HG03139 (cell line): Measurements from ENCODE around the gene TUBB4A.
"Not testable (repeated sequence)": the region's sequence is repeated elsewhere in the genome, so short reads cannot be mapped to it uniquely, and the experiment has no call there.

Experiments
- ATAC-seq: cut with Tn5 transposase; IDR thresholded peaks from one replicate; pipeline ENCODE4 v1.9.1; 2021; ENCODE audit not compliant: unreplicated experiment

TUBB4A gene

DNA sequence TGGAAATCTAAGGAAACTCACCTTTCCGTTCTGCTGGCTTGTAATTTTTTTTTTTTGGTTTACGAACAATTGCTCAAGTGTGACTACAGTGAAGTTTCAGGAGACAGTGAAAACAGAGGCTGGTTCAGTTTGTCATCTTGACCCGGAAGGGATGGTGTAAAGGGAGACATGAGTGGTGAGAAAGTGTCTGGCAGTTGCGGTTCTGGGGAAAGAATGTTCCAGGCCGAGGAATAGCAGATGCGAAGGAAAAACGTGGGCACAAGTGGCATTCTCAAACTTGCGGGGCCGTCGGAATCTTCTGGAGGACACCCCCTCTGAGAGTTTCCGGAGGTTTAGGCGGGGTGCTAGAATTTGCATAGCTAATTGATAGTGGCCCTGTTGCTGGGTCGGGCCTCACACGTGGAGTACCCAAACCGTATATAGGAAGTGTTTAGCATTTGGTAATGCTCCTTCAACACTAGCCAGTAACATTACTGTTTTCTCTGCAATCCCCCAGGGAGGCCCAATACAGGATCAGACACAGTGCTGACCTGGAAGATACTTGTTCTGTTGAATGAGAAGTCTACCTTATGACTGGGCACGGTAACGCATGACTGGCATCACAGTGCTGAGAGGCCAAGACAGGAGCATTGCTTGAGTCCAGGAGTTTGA is 25.9 kb upstream of the TUBB4A start:
- peak; percentile 32 for ATAC-seq

GRCh38 chr19:6524311-6524710 is 22.2 kb upstream of the TUBB4A start:
- ATAC-seq: no peak

- ATAC-seq: no peak
Measured at GRCh38 chr19:6522712-6523111, 20.6 kb upstream of the TUBB4A start.

- ATAC-seq: peak; percentile 40
Measured at GRCh38 chr19:6521718-6522646, 19.9 kb upstream of the TUBB4A start.

- no peak for ATAC-seq
Measured at GRCh38 chr19:6519289-6519688, 17.2 kb upstream of the TUBB4A start.

GRCh38 chr19:6518145-6518911 is 16.2 kb upstream of the TUBB4A start:
- ATAC-seq: no peak

DNA sequence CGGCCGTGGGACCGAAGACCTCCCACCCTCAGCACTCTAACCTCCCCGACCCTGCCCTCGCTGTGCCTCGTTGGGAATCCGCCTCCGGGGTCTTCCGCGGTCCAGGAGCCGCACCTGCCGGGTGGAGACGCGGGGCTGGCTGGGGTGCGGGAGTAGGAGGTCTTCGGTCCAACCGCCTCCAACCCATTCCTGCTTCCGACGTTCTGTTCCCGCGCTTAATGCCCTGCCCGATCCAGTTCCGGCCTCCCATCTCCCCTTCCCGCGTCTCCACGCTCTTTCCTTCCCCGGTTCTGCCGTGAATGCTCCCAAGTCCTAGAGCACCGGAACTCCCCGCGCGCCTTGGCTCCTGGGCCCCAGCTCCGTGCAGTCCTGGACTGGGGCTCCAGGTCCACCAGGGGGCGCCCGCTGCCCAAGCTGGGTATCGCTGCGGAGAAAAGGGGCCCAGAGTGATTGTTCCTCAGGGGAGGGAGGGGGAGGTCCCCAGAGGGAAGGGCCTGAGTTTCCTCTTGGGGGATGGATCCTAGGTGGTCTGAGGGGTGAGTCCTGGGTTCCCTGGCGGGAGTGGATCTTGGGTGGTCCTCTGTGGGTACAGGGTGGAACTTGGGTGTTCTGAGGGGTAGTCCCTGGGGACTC is 14.7 kb upstream of the TUBB4A start:
- no peak for ATAC-seq

DNA sequence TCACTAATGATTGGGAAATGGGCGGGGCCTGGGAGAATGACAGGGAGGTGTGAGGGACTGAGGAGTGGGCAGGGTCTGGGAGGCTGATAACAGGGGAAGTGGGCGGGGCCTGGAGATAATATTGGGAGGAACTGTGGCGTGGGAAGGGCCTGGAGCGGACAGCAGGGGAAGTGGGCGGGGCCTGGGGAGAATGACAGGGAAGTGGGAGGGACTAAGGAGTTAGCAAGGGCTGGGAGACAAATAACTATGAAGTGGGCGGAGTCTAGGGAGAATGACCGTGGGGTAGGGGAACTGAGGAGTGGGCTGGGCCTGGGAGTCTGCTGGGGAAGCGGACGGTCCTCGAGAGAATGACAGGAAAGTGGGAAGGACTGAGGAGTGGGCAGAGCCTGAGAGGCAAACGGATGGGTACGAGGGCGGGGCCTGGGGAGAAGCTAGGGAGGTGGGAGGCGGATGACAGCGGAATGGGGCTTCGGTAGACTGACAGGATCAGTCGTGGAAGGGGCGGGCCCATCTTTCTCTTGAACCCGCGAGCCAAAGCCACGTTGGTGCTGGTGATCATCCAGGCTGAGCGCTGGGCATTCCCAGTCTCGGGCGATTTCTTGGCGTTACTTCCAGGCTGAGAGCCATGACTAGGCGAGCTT is 14.0 kb upstream of the TUBB4A start:
- peak; percentile 42 for ATAC-seq

DNA sequence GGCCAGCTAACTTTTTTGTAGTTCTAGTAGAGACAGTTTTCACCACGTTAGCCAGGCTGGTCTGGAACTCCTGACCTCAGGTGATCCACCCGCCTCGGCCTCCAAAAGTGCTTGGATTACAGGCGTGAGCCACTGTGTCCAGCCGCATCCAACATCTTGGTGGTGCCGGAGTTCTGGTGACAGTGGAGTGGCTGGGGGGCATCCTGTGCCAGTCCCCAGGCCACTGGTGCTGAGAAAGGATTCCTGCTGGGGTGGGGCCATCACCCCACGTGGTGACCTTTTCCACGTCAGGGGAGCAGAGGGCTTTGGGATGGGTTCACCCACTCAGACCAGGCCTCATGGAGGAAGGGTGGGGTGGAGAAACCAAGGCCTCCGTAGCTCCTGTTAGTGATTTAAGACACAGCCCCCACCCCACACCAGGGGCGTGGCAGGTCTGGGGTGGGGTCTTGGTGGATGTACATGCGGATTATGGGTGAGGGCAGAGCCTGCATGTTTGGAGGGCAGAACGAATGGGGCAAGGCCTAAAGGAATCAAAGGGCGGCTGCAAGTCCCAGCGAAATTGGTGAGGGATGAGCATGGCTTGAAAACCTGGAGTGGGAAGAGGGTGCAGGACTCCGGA is 12.9 kb upstream of the TUBB4A start:
- no peak for ATAC-seq

DNA sequence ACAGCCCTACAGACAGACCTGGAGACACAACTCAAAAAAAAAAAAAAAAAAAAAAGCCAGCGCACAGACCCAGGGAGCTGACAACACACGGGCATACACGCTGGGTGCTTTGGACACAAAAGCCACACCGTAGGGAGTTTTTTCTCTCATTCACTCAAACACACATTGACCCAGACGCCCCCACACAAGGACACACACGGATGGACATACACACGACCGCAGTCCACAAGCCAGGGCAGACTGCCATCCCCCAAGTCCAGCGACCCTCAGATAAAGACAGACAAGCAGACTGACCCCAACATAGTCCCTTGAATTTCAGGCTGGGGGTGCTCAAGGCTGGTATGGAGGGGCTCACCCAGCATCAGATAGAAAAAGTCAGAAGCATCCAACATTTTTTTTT is 12.0 kb upstream of the TUBB4A start:
- ATAC-seq: no peak

- ATAC-seq: no peak
Measured at GRCh38 chr19:6510618-6511017, 8.5 kb upstream of the TUBB4A start.

- no peak for ATAC-seq
Measured at GRCh38 chr19:6509118-6509971, 7.2 kb upstream of the TUBB4A start.

DNA sequence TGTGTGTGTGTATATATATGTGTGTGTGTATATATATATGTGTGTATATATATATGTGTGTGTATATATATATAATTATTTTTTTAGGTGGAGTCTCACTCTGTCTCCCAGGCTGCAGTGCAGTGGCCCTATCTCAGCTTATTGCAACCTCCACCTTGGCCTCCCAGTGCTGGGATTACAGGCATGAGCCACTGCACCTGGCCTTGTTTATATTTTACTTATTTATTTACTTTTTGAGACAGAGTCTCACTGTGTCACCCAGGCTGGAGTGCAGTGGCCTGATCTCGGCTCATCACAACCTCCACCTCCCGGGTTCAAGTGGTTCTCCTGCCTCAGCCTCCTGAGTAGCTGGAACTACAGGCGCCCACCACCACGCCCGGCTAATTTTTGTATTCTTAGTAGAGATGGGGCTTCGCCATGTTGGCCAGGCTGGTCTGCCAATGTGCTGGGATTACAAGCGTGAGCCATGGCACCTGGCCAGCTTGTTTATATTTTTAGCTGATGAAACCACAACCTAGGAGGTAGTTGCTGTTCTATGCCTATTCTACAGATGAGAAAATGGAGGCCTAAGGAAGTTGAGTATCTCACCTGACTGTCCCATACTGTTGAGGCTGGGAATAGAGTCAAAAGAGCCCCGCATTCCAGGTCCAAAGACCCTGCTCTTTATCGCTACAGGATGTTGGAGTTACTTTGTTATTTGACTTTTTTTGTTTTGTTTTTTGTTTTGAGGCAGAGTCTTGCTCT is 6.1 kb upstream of the TUBB4A start:
- ATAC-seq: not testable (repeated sequence)

DNA sequence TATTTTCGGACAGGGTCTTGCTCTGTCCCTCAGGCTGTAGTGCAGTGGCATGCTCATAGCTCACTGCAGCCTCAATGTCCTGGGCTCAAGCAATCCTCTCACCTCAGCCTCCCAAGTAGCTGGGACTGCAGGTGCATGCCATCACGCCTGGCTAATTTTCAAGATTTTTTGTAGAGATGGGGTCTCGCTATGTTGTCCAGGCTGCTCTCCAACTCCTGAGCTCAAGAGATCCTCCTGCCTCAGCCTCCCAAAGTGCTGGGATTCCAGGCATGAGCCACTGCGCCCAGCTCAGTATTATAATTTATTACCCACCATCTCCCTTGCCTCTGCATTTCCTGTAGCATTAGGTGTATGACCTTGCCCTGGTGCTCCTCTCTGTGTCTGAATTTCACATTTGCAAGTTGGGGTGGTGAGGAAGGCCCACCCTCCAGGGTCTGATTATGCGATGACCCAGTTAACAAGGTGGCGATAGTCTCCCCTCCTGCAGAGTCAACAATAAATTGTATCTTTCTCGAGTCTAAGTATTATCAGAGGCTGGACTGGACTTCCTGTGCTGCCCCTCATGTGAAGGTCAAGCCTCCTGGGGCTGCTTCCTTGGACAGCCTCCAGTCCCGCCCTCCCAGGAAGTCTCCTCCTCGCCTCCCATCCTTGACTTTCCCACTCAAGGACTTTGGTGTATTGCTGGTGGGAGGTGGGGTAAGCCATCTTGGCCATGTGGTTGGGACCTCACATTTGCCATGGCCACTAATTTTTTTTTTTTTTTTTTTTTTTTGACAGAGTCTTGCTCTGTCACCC is 1.5 kb upstream of the TUBB4A start:
- no peak for ATAC-seq

DNA sequence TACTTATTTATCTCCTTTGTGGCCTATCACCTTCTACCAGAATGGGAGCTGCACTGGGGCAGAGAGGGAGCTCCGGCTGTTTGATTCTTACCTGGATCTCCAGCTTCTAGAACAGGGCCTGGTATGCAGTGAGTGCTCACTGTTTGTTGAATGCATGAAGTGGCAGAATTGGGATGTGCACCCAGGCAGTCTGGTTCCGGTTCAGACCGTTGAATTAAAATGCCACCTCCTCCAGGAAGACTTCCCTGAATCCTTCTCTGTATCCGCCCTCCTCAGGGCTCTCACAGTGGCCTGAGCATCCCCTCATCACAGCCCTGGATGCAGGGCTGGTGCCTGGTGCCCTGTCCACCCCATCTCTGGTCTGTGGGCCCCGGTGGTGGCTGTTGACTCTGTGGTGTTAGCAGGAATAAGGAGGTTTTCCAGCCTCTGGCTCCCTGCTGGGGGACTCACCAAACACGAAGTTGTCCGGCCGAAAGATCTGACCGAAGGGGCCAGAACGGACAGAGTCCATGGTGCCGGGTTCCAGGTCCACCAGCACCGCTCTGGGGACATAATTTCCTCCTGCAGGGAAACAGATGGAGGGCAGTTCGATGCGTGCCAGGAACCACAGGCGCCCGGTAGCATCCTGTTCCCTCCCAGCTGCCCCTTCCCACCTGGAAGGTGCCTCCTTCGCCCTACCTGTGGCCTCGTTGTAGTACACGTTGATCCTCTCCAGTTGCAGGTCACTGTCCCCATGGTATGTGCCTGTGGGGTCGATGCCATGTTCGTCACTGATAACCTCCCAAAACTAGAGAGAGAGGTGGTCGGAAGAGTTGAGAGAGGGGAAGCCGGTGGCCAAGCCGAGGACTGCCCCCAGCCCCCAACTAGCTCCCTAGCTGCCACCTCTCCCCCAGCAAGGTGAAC is 1.0 kb downstream of the TUBB4A start:
- no peak for ATAC-seq

- no peak for ATAC-seq
Measured at GRCh38 chr19:6499052-6499790, 2.9 kb downstream of the TUBB4A start.
